Nephron progenitor cell (in vitro differentiated cells): ENCODE data around the gene PPP2R5E.
"Not testable (repeated sequence)": the region's sequence is repeated elsewhere in the genome, so short reads cannot be mapped to it uniquely, and the experiment has no call there.

Source experiments
- DNase-seq: peaks from one replicate; pipeline ENCODE4 v3.0.0; 2021
- H3K27ac Mint-ChIP-seq: 2 replicates; pipeline ENCODE4 v1.8.0; 2021; ENCODE audit warnings: mild to moderate bottlenecking, moderate library complexity, mixed read lengths
- H3K27me3 Mint-ChIP-seq: 2 replicates; pipeline ENCODE4 v1.8.0; 2021; ENCODE audit warnings: mild to moderate bottlenecking, low read depth, mixed read lengths; ENCODE audit not compliant: poor library complexity
- H3K36me3 Mint-ChIP-seq: 2 replicates; pipeline ENCODE4 v1.8.0; 2021; ENCODE audit warnings: low read depth, mixed read lengths
- H3K4me1 Mint-ChIP-seq: 2 replicates; pipeline ENCODE4 v1.8.0; 2021; ENCODE audit warnings: mixed read lengths
- H3K4me3 Mint-ChIP-seq: 2 replicates; pipeline ENCODE4 v1.8.0; 2021; ENCODE audit warnings: mild to moderate bottlenecking, moderate library complexity, mixed read lengths
- H3K9me3 Mint-ChIP-seq: 2 replicates; pipeline ENCODE4 v1.8.0; 2021; ENCODE audit warnings: mild to moderate bottlenecking, moderate library complexity, mixed read lengths
- CTCF ChIP-seq: fragments of 200-600 bp; sonication (generic); IDR thresholded peaks from 2 replicates; pipeline ENCODE4 v1.5.0; 2021; ENCODE audit warnings: antibody characterized with exemption

Gene PPP2R5E

DNA sequence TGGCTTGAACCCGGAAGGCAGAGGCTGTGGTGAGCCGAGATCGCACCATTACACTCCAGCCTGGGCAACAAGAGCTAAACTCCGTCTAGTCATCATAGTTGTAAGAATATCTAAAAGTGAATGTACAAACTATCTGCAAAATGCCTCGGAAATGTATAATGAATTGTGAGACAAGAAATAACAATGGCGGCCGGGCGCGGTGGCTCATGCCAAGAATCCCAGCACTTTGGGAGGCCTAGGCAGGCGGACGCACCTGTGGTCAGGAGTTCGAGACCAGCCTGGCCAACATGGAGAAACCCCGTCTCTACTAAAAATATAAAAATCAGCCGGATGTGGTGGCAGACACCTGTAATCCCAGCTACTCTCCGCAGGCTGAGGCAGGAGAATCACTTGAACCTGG lies 9.7 kb downstream of the PPP2R5E start:
- TF ChIP-seq CTCF: no peak
- Mint-ChIP-seq H3K36me3 (peaks cover 88% of the 10 kb centered on the region), H3K27ac (no peak overlapping the region), H3K27me3 (no peaks in the 10 kb centered on the region), H3K4me3 (no peak overlapping the region), H3K4me1 (no peaks in the 10 kb centered on the region), H3K9me3 (peaks cover 16% of the 10 kb centered on the region)
- DNase-seq: no peak

GRCh38 chr14:63524537-63525155 lies 18.5 kb downstream of the PPP2R5E start:
- peaks cover 77% of the 10 kb centered on the region for H3K36me3 Mint-ChIP-seq
- no peaks in the 10 kb centered on the region for H3K4me1 Mint-ChIP-seq
- H3K27ac Mint-ChIP-seq: peak overlapping the region; percentile 47
- H3K9me3 Mint-ChIP-seq: peaks cover 41% of the 10 kb centered on the region
- no peak for TF ChIP-seq CTCF
- DNase-seq: no peak
- no peak overlapping the region for H3K4me3 Mint-ChIP-seq
- no peaks in the 10 kb centered on the region for H3K27me3 Mint-ChIP-seq

DNA sequence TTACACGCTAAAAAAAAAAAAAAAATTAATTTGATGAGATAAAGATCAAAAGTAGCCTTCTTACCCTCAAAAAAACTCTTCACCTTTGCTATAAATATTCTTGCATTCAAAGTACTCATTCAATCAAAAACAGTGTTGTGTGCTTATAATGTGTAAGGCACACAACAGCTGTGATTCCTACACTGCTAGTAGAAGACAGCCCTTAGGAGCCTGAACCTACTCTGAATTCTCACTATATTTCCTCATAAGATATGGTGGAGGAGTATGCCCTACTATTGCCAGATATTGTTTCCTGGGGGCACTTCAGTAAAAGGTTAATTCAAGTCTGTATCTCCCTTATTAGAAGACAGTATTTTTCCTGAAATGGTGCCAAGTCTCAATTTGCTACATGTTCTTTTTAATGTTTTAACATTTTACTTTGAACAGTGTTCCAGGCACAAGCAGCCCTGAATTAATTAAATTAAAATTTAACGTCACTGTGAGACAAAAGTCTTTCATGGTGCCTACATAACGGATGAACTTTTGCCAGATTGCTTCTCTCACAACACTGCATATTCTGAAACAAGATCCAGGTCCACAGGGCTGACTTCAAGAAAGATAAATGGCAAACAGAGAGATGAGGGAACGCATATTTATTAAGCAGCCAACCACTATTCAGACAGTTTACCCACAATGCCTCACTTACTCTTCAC lies 19.3 kb downstream of the PPP2R5E start:
- DNase-seq: no peak
- peaks cover 74% of the 10 kb centered on the region for H3K36me3 Mint-ChIP-seq
- no peaks in the 10 kb centered on the region for H3K27me3 Mint-ChIP-seq
- H3K9me3 Mint-ChIP-seq: peaks cover 41% of the 10 kb centered on the region
- TF ChIP-seq CTCF: no peak
- H3K27ac Mint-ChIP-seq: no peak overlapping the region
- no peak overlapping the region for H3K4me3 Mint-ChIP-seq
- H3K4me1 Mint-ChIP-seq: no peaks in the 10 kb centered on the region

DNA sequence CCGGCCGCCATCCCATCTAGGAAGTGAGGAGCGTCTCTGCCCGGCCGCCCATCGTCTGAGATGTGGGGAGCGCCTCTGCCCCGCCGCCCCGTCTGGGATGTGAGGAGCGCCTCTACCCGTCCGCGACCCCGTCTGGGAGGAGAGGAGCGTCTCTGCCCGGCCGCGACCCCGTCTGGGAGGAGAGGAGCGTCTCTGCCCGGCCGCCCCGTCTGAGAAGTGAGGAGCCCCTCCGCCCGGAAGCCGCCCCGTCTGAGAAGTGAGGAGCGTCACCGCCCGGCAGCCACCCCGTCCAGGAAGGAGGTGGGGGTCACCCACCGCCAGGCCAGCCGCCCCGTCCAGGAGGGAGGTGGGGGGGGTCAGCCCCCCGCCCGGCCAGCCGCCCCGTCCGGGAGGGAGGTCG lies 20.7 kb downstream of the PPP2R5E start:
- not testable (repeated sequence) for H3K27ac Mint-ChIP-seq, H3K4me1 Mint-ChIP-seq, H3K4me3 Mint-ChIP-seq, DNase-seq, H3K27me3 Mint-ChIP-seq
- H3K9me3 Mint-ChIP-seq: peaks cover 41% of the 10 kb centered on the region
- H3K36me3 Mint-ChIP-seq: peaks cover 70% of the 10 kb centered on the region

- Mint-ChIP-seq H3K27me3 (no peaks in the 10 kb centered on the region), H3K27ac (peak overlapping the region; percentile 57), H3K4me3 (no peak overlapping the region), H3K9me3 (peaks cover 17% of the 10 kb centered on the region), H3K36me3 (peaks cover 31% of the 10 kb centered on the region), H3K4me1 (peaks cover 19% of the 10 kb centered on the region)
- DNase-seq: no peak
- TF ChIP-seq CTCF: no peak
Measured at GRCh38 chr14:63517354-63517753, 25.8 kb downstream of the PPP2R5E start.

GRCh38 chr14:63515240-63515639 lies 27.9 kb downstream of the PPP2R5E start:
- no peak overlapping the region for H3K4me3 Mint-ChIP-seq
- no peaks in the 10 kb centered on the region for H3K27me3 Mint-ChIP-seq
- no peak for DNase-seq
- peaks cover 34% of the 10 kb centered on the region for H3K36me3 Mint-ChIP-seq
- no peak for TF ChIP-seq CTCF
- H3K4me1 Mint-ChIP-seq: peaks cover 19% of the 10 kb centered on the region
- H3K27ac Mint-ChIP-seq: no peak overlapping the region
- peaks cover 2% of the 10 kb centered on the region for H3K9me3 Mint-ChIP-seq
